Head of caudate nucleus (tissue), 42 donors: ENCODE results near the gene LYRM4.
A peak's percentile ranks its signal among the peaks of the same experiment; 100 is the strongest.

Experiments
- DNase-seq, 42 donors: peaks; one replicate each; pipeline versions ENCODE4 v3.0.0 to v3.0.0-alpha.2; 2020 to 2021; ENCODE audit warnings: mixed read lengths in 7 of 42
- intact Hi-C: fragments of 100-400 bp; cut with DNase I; formaldehyde crosslinking; loops from one replicate; pipeline ENCODE4 v1.15.0; 2022

LYRM4 gene

DNA sequence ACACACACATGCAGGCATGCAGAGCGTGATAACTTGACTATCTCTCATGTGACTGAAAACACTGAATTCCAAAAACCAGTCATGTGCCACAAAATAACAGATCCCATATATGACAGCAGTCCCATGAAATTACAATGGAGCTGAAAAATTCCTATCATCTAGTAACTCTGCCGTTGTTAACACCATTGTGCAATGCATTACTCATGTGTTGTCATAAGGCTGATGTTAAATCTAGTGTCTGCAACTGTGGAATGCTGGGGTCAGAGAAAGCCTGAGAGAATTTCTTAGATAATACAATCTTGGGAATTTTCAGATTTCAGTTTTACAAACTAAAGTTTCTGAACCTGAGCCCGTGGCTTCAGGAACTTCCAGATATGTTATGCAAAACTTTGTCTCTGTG, 70.2 kb downstream of the LYRM4 start:
- DNase-seq, result no peak
- intact Hi-C loops, result no loop called here

DNA sequence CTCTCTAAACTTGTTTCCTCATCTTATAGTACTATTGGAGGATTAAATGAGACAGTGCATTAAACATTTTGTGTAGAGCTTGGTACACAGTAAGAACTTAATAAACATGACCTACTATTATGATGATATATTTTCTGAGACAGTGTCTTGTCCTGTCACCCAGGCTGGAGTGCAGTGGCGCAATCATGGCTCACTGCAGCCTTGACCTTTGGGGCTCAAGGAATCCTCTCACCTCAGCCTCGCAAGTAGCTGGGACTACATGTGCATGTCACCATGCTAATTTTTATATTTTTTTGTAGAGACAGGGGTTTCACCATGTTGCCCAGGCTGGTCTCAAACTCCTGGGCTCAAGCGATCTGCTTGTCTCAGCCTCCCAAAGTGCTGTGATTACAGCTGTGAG, 72.1 kb downstream of the LYRM4 start:
- intact Hi-C loops, result no loop called here
- no peak for DNase-seq

DNA sequence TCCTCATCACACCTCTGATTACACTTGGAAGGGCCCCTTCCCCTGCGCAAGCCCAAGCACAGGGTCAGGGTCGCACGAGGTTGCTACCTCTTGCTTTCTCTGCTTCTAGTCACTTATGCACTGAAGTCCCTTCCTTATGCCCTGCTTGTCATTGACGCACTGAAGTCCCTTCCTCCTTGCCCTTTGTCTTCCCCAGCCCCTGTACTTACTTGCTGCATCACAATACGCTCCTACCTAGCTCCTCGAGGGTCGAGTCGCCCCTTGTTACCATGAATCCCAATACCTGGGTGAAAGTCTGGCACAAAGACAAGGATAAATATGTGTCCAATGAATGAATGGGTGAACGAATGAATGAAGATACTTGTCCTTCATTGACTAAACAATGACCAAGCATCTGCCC, 75.9 kb downstream of the LYRM4 start:
- no peak for DNase-seq
- intact Hi-C loops, result no loop called here

DNA sequence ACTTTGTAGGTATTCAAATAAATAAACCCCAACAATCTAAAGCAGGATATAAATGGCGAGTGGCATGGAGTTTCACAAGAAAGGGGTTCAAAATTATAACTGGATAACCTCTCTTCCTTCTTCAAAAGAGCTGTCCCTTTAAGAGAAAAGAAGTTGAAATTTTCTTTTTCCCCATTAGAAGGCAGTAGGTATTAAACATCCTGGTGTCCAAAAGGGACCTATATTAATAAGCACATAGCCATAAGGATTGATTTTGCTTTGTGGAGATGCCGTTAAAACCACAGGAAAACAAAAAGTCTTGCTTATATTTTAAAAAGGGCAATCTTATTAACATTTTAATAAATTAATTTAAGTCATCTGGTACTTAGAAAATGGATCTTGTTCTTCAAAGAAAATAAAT, 76.5 kb downstream of the LYRM4 start:
- DNase-seq, result no peak
- intact Hi-C loops, result no loop called here

DNA sequence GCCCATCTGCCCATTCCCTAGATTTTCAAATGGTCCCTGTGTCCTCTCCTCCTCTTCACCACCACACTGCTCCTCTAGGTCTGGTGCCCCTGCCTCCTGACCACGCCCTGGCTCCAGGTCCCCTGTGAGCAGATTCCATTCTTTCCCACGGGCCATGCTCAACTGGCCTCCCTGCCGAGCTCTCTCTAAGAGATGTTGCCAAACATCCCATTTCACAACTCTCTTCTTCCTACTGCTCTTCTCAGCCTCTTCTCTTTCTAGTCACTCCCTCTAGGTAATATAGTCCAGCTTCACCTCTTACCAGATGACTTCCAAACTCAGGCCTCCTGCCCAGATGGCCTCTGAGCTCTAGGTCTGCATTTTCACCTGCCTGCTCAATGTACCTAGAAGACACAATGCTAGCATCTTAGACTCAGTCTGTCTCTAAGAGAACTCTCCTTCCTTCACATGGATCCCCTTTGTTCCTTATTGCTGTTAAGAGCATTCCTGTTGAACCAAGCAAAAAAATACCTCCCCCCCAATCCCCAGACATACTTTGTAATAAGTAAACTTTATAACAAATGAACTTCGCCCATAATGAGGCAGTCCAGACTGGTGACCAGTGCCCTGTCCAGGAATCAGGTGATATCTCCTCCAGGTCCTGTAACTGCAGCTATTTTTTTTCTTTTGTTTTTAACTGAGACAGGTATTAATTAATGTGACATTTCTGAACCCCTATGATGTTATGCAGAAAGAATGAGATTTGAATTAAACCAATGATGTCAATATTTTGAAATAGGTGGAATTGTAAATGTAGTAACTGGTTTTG, 79.0 kb downstream of the LYRM4 start:
- intact Hi-C loops, result no loop called here
- no peak for DNase-seq

DNA sequence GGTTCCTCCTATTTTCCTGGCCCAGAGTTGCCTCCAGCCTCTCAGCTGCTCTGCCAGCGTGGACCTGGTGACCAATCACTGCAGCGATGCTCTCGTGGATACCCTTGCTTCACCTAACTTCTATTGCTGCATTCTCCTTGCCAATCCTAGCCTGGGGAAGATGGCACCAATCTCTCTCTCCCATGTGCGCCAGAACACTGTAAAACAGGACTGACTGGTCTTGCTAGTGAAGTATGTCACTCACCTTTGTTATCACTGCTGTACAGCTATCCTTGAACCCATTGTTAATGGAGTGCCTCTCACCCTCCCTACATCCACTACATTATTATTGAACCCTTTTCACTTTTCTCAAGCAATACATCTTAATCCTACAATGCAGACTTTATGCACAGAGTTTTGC, 80.1 kb downstream of the LYRM4 start:
- intact Hi-C loops, result no loop called here
- no peak for DNase-seq

DNA sequence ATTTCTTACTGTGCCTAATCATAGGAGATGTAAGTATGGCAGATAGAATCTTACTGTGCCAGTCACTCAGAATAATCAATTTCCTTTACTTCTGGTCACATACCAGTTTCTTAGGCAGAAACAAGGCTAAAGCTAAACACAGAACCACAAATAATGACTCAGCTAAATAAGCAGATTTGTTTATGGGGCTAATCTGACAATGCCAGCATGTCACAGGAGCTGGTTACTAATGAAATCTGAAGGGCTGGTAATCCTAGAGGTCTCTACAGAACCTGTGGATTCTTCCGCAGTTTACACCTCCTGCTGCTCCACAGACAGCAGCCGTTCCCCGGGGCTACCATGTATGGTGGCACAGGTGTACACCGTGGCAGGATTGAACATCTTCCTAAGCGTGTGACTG, 80.8 kb downstream of the LYRM4 start:
- intact Hi-C loops, result no loop called here
- no peak for DNase-seq

DNA sequence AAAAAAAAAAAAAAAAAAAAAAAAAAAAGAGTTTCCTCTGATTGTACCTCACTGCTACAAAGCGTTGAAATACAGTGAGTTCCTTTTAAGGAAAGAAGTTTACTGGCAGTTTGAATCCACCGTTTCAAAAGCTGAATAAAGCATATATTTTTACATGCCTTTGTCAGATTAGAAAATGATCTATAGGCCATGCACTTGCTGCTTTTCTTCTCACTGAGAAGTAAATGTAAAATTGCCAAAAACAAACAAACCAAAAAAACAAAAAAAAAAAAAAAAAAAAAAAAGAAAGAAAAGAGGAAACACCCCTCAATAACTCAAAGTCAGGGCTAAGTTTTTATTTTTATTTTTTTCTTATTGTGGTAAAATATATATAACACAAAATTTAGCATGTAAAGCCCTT, 81.9 kb downstream of the LYRM4 start:
- intact Hi-C loops, result no loop called here
- DNase-seq, result no peak

DNA sequence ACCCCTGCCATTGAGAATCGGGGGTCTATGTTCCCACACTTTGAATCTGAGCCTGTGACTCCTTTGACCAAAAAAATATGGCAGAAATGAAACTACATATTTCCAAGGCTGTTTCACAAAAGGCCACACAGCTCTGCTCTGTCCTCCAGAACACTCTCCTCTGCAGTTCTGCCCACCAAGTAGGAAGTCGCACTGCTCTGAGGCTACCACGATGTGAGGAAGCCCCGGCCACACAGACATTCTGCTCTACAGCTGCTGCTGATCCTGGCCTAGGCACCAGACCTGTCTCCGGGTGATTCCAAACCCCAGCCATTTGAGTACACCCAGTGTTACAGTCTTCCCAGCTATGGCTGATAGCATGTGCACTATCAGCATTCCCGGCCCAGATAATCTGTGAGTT, 85.1 kb downstream of the LYRM4 start:
- no peak for DNase-seq
- intact Hi-C loops, result no loop called here

DNA sequence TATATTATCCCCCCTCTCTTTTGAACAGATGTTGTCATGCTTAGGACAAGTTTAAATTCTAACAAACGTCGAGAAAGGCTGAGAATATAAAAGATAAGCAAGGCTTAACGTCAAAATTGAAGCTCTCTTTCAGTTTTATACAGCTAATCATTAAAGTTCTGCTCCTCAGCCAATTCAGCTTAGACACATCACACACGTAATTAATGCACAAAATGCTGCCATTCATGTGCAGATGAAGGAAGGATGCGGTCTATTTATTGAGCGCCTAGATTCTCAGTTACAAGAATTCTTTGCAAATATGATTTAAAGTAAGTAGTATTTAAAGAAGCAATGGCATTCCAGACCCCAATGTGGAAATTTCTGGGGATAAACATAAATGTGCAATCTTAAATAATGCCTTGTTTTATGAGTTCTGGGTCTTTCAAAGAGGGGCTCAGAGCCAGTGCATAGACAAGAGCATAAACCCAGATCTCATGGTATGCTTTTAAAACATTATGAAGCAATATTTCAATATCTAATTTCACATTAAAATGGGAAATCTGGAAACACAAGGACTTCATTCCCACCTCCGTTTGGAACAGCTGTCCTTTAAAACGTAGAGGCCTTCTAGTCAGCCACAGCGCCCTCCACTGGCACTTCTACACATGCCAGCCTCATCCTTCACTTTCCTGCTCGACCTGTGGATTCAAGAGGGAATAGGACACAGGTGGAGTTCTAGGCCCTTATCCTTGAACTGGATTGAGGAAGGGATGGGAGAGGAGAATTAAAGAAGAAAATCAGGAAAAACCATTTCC, 85.8 kb downstream of the LYRM4 start:
- DNase-seq, result peak in 18 of 42 donors; percentile 11 to 76 (median 40)
- intact Hi-C loops, result no loop called here

DNA sequence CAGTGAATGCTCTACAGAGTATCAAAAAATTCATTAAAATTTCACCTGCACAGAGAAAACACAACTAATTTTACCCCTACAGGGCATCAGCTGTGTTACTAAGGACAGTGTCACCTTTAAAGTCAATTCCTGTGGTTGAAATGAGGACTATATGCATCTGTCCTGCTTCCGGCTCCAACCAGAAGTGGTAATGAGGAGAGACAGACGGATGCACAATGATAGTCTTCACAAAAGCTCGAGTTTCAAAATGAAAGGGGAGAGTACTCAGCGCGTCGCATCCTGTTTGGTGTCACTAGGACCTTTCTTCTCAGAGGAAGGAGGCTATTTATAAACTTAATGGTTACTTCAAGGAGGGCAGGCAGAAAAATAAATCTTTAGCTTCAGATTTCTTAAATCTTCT, 86.5 kb downstream of the LYRM4 start:
- DNase-seq, result peak in 4 of 42 donors; percentile 14 to 27 (median 21)
- intact Hi-C loops, result no loop called here

DNA sequence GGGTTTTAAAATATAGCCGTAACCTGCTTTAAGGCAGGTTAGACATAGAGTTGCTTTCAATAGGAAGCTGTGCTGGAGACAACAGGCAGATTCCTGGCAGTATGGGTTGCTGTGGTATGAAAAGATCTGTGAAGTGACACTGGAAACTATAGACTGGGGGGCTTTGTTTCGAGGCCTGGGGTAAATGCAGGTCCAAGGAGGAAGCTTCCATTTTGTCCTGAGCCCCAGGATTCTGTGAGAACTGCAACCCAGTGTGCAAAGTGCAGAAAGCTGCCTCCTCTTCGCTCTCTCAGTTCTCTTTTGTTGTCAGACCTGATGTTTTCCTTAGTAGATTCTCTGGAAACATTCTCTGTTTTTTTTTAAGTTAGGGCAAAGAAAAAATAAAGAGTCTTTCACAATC, 86.9 kb downstream of the LYRM4 start:
- DNase-seq, result no peak
- intact Hi-C loops, result no loop called here

DNA sequence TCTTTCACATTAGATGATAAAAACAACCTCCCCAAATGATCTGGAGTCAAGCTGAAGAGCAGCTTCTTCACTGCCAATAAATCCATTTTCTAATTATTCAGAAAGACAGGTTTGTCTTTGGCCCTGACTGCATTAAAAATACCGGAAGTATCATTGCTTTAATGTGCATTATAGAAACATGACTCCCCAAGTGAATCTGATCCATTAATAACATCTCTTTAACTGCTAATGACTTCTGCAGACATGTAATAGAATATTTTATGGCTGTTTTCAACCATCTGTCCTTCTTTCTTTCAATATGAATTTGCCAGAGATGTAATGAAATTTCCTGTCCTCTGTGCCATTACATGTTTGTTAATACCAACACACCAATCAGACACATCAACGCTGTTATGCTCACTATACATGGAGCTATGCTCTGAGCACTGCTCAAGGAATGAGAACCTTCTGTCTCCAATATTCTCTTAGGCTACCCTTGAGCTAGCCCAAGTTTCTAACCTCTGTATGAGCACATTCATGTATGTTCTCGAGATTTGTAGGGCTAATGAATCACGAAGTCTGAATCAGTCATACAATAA, 87.8 kb downstream of the LYRM4 start:
- intact Hi-C loops, result no loop called here
- DNase-seq, result no peak

DNA sequence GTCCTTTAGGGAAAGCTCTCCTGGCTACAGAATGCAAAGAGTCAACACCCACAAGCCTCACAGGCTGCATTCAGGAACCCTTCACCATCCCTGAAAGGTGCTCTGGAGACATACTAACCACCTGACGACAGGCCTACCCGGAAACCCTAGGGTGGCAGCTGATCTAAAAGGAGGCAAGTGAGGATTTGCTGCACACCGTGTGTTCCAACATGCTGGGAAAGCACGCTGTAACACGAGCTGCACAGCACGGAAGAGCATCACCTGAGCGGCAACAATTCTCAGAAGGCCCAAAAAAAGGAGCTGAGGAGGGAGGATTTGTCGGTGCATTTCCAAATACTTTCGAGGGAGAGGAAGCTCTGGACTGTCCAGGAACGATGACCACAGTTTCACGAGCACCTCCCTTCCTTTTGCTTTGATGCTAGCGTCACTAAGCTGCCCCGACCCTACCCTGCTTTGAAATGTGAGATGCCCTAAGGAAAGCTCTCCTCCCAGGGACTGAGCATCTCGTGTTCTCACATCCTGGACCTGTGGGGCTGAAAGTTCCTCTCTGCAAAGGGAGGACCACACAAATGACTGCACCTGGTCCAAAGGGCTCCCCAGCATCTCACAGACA, 88.6 kb downstream of the LYRM4 start:
- intact Hi-C loops, result no loop called here
- DNase-seq, result no peak

DNA sequence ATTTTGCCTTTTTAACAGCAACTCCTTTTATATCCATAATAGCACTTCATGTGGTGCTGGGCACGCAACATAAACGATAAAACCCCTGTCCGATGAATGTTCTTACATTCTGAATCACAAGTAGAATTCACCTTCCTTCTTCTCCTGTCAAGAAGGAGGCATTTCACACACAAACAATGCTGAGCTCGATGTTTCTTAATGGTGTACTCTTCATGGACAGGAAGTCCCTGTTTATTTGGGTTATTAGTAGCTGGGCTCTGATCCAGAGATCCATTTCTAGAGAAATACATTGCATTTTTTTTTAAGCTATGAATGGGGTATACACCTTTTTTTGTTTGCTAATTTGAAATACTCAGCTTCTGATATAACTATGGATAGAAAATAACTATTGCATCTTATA, 93.2 kb downstream of the LYRM4 start:
- DNase-seq, result no peak
- intact Hi-C loops, result no loop called here

DNA sequence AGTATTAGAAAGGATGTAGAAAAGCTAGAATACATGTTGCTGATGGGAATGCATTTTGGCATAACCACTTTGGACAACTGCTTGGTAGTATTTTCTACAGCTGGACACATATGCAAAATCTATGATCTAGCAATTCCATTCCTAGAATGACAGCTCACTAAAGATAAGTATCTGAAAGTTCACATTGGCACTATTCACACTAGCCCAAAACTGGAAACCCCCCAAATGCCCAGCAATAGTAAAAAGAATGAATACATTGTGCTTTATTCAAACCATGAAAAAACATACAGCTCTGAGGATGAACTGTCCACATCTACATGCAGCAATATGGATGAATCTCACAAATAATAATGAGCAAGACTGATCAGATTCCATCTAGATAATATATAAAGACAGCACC, 96.7 kb downstream of the LYRM4 start:
- DNase-seq, result no peak
- intact Hi-C loops, result no loop called here

DNA sequence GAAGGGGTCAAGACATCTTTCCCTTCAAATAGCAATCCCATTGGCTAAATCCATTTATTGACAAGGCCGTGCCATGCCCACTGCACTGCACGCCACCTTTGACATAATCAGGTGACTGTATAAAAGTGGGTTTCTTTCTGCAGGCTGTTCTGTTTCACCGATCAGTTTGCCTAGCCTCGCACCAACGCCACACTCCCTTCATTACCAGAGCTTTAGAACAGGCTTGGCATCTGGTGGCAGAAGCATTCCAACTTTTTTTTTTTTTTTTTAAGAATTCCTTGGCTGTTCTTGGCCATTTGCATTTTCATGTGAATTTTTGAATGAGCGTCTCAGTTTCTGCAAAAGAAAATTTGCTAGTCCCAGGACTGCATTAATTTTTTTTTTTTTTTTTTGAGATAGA, 97.5 kb downstream of the LYRM4 start:
- intact Hi-C loops, result no loop called here
- DNase-seq, result no peak

DNA sequence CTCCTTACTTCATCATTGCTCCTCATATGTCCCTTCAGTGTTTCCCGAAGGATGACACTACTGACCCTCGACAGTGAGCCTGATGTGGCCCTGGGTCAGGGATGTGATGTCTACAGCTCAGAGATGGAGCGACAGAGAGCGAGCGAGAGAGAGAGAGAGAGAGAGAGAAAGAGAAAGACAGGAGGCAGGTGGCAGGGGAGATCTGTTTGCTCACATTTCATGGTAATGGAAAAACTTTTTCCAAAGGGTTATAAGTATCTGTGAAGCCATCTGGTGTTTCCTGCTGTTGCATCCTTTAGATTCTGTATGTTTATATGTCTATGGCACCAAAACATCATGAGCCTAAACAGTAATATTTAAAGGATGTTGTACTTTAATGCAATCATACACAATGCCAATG, 98.4 kb downstream of the LYRM4 start:
- DNase-seq, result no peak
- intact Hi-C loops, result no loop called here

DNA sequence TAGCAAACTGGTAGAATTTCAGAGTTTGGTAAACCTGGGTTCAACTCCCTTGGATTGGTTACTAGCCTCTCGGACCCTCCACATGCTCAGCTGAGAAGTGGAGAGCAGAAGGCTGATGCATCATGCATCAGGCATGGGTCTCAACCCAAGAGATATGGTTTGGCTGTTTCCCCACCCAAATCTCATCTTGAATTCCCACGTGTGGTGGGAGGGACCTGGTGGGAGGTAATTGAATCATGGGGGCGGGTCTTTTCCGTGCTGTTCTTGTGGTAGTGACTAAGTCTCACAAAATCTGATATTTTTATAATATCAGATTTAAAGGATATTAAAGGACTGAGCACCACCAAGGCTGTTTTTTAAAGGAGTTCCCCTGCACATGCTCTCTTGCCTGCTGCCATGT, 100.5 kb downstream of the LYRM4 start:
- DNase-seq, result no peak
- intact Hi-C loops, result no loop called here

DNA sequence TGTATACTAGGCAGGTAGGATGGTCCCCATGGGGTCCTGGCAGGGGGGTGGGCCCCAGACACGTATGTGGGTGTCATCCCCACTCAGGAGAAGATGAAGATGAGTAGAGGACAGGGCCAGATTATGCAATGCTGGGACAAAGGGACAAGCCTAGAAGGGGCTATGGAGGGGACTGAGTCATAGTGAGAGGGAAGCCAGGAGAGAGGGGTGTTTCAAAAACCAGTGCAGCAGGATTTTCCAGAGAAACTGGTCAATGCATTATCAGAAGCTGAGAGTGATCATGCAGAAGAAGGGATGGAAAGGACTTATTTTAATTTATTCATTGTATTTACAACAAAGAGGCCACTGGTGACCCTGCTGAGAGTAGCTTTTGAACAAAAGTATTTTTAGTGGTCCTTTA, 101.6 kb downstream of the LYRM4 start:
- intact Hi-C loops, result no loop called here
- no peak for DNase-seq
